GM23338 (cell line): ENCODE measurements around the gene SIAH1. TPM values are rescaled to one million over a fixed set of nuclear protein-coding genes. Genes with fewer than 3 reads are reported as not detected.

Source experiments
- ATAC-seq: fragments of 200-7000 bp; cut with Tn5 transposase; 3 replicates; pipeline ENCODE4 v1.9.1; 2020
- DNase-seq: peaks from one replicate; pipeline ENCODE4 v3.0.0-alpha.2; 2015; ENCODE audit warnings: low spot score
- H2AFZ ChIP-seq: fragments of 200-600 bp; sonication (generic); 2 replicates; pipeline ENCODE4 v1.8.0; 2016; ENCODE audit warnings: antibody characterized with exemption, mild to moderate bottlenecking, moderate library complexity
- H3F3A ChIP-seq: fragments of 200-600 bp; sonication (generic); replicated peaks from 2 replicates; pipeline ENCODE4 v1.8.0; 2017; ENCODE audit warnings: antibody characterized with exemption, mixed run types, low read depth
- H3K27ac ChIP-seq: fragments of 200-600 bp; sonication (generic); 2 replicates; pipeline ENCODE4 v1.6.1; 2016; ENCODE audit warnings: low read depth
- H3K27me3 ChIP-seq: fragments of 200-600 bp; sonication (generic); 2 replicates; pipeline ENCODE4 v1.8.0; 2016; ENCODE audit warnings: mild to moderate bottlenecking, mixed run types, moderate library complexity; ENCODE audit not compliant: insufficient read depth
- H3K36me3 ChIP-seq: fragments of 200-600 bp; sonication (generic); 2 replicates; pipeline ENCODE4 v1.8.0; 2016; ENCODE audit warnings: mild to moderate bottlenecking; ENCODE audit not compliant: insufficient read depth
- H3K4me1 ChIP-seq: fragments of 200-600 bp; sonication (generic); 2 replicates; pipeline ENCODE4 v1.8.0; 2016; ENCODE audit warnings: mild to moderate bottlenecking, moderate library complexity; ENCODE audit not compliant: insufficient read depth
- H3K4me2 ChIP-seq: fragments of 200-600 bp; sonication (generic); 2 replicates; pipeline ENCODE4 v1.7.1; 2017; ENCODE audit warnings: mixed run types
- H3K4me3 ChIP-seq: fragments of 200-600 bp; sonication (generic); 2 replicates; pipeline ENCODE4 v1.6.1; 2016; ENCODE audit warnings: mixed run types
- H3K79me2 ChIP-seq: fragments of 200-600 bp; sonication (generic); replicated peaks from 2 replicates; pipeline ENCODE4 v1.8.0; 2017; ENCODE audit warnings: mild to moderate bottlenecking; ENCODE audit not compliant: insufficient read depth
- H3K9me2 ChIP-seq: fragments of 200-600 bp; sonication (generic); 2 replicates; pipeline ENCODE4 v1.8.0; 2017; ENCODE audit not compliant: insufficient read depth
- H4K20me1 ChIP-seq: fragments of 200-600 bp; sonication (generic); replicated peaks from 2 replicates; pipeline ENCODE4 v1.8.0; 2017; ENCODE audit warnings: mild to moderate bottlenecking; ENCODE audit not compliant: insufficient read depth
- H3K27ac Mint-ChIP-seq: 2 replicates; pipeline ENCODE4 v1.8.0; 2020; ENCODE audit warnings: inconsistent platforms, mild to moderate bottlenecking, moderate library complexity, mixed read lengths
- H3K27me3 Mint-ChIP-seq: 3 replicates; pipeline ENCODE4 v1.8.0; 2022; ENCODE audit warnings: low read depth, mild to moderate bottlenecking, moderate library complexity, mixed read lengths, inconsistent platforms; ENCODE audit not compliant: insufficient read depth, poor library complexity
- H3K36me3 Mint-ChIP-seq: 3 replicates; pipeline ENCODE4 v1.8.0; 2021; ENCODE audit warnings: low read depth, mild to moderate bottlenecking, inconsistent platforms, moderate library complexity, mixed read lengths
- H3K4me1 Mint-ChIP-seq: 3 replicates; pipeline ENCODE4 v1.8.0; 2020; ENCODE audit warnings: mild to moderate bottlenecking, inconsistent platforms, mixed read lengths
- H3K4me3 Mint-ChIP-seq: 3 replicates; pipeline ENCODE4 v1.8.0; 2021; ENCODE audit warnings: moderate library complexity, mild to moderate bottlenecking, inconsistent platforms, mixed read lengths
- H3K9me3 Mint-ChIP-seq: 3 replicates; pipeline ENCODE4 v1.8.0; 2020; ENCODE audit warnings: moderate library complexity, mild to moderate bottlenecking, inconsistent platforms, mixed read lengths
- EZH2 ChIP-seq: fragments of 200-600 bp; sonication (generic); IDR thresholded peaks from one replicate; pipeline ENCODE4 v1.8.0; 2017; ENCODE audit warnings: antibody characterized with exemption, mild to moderate bottlenecking, low read depth; ENCODE audit not compliant: unreplicated experiment
- EZH2phosphoT487 ChIP-seq: fragments of 200-600 bp; sonication (generic); IDR thresholded peaks from one replicate; pipeline ENCODE4 v1.8.1; 2018; ENCODE audit warnings: antibody characterized with exemption; ENCODE audit not compliant: unreplicated experiment
- JUNB ChIP-seq: IDR thresholded peaks from one replicate; pipeline ENCODE4 v1.6.1; 2016; ENCODE audit warnings: antibody characterized with exemption; ENCODE audit not compliant: unreplicated experiment
- POLR2AphosphoS5 ChIP-seq: IDR thresholded peaks from 2 replicates; pipeline ENCODE4 v1.6.1; 2016; ENCODE audit warnings: antibody characterized with exemption, low read depth
- STAT1 ChIP-seq: IDR thresholded peaks from one replicate; pipeline ENCODE4 v1.6.1; 2016; ENCODE audit warnings: antibody characterized with exemption; ENCODE audit not compliant: unreplicated experiment
- ZNF114 ChIP-seq: fragments of 250-450 bp; sonication (Bioruptor Pico); IDR thresholded peaks from 2 replicates; pipeline ENCODE4 v1.5.0; 2020; ENCODE audit warnings: mild to moderate bottlenecking, moderate library complexity
- ZNF331 ChIP-seq: fragments of 250-450 bp; sonication (Bioruptor Pico); IDR thresholded peaks from 2 replicates; pipeline ENCODE4 v1.5.0; 2020; ENCODE audit warnings: low read depth, mild to moderate bottlenecking, moderate library complexity
- polyA plus RNA-seq: library from polyadenylated mRNA; unstranded; fragments of >200 nt; fragmentation: Nextera tagmentation; extraction: Ambion mirVana; gene quantifications from 2 replicates; pipeline ENCODE4 v1.2.1, GENCODE V29; 2016
- total RNA-seq: library from RNA; depleted of rRNA; stranded (reverse); fragments of >200 nt; shearing (Covaris generic); gene quantifications from 2 replicates; pipeline ENCODE4 v1.2.3, GENCODE V29; 2014
- TF ChIP-seq, protein P1 (sequence below): fragments of 250-450 bp; sonication (Bioruptor Pico); IDR thresholded peaks from 2 replicates; pipeline ENCODE4 v1.5.0; 2020; ENCODE audit warnings: mild to moderate bottlenecking, moderate library complexity

SIAH1 gene
- total and polyA plus RNA-seq, 2 experiments from 2014 or later = 42.0 to 52.7 TPM

DNA sequence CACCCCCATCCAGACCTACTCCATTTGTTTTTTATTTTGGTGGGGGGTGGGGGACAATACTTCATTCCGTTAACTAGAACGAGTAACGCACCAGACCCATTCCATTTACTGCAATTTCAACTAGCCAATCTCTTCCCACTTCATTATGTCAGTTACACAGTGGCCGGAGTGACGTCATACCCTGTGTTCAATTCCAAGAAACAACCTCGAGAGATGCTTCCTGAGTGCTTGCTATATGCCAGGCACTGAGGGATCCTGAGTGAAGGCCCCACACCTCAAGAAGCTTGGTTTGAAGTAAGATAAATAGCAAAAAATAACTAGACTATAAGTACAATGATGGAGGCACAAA lies 9.1 kb upstream of the SIAH1 start (continued):
- TF ChIP-seq, protein P1, sequence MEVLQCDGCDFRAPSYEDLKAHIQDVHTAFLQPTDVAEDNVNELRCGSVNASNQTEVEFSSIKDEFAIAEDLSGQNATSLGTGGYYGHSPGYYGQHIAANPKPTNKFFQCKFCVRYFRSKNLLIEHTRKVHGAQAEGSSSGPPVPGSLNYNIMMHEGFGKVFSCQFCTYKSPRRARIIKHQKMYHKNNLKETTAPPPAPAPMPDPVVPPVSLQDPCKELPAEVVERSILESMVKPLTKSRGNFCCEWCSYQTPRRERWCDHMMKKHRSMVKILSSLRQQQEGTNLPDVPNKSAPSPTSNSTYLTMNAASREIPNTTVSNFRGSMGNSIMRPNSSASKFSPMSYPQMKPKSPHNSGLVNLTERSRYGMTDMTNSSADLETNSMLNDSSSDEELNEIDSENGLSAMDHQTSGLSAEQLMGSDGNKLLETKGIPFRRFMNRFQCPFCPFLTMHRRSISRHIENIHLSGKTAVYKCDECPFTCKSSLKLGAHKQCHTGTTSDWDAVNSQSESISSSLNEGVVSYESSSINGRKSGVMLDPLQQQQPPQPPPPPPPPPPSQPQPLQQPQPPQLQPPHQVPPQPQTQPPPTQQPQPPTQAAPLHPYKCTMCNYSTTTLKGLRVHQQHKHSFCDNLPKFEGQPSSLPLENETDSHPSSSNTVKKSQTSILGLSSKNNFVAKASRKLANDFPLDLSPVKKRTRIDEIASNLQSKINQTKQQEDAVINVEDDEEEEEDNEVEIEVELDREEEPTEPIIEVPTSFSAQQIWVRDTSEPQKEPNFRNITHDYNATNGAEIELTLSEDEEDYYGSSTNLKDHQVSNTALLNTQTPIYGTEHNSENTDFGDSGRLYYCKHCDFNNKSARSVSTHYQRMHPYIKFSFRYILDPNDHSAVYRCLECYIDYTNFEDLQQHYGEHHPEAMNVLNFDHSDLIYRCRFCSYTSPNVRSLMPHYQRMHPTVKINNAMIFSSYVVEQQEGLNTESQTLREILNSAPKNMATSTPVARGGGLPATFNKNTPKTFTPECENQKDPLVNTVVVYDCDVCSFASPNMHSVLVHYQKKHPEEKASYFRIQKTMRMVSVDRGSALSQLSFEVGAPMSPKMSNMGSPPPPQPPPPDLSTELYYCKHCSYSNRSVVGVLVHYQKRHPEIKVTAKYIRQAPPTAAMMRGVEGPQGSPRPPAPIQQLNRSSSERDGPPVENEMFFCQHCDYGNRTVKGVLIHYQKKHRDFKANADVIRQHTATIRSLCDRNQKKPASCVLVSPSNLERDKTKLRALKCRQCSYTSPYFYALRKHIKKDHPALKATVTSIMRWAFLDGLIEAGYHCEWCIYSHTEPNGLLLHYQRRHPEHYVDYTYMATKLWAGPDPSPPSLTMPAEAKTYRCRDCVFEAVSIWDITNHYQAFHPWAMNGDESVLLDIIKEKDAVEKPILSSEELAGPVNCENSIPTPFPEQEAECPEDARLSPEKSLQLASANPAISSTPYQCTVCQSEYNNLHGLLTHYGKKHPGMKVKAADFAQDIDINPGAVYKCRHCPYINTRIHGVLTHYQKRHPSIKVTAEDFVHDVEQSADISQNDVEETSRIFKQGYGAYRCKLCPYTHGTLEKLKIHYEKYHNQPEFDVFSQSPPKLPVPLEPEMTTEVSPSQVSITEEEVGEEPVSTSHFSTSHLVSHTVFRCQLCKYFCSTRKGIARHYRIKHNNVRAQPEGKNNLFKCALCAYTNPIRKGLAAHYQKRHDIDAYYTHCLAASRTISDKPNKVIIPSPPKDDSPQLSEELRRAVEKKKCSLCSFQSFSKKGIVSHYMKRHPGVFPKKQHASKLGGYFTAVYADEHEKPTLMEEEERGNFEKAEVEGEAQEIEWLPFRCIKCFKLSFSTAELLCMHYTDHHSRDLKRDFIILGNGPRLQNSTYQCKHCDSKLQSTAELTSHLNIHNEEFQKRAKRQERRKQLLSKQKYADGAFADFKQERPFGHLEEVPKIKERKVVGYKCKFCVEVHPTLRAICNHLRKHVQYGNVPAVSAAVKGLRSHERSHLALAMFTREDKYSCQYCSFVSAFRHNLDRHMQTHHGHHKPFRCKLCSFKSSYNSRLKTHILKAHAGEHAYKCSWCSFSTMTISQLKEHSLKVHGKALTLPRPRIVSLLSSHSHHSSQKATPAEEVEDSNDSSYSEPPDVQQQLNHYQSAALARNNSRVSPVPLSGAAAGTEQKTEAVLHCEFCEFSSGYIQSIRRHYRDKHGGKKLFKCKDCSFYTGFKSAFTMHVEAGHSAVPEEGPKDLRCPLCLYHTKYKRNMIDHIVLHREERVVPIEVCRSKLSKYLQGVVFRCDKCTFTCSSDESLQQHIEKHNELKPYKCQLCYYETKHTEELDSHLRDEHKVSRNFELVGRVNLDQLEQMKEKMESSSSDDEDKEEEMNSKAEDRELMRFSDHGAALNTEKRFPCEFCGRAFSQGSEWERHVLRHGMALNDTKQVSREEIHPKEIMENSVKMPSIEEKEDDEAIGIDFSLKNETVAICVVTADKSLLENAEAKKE (CRISPR knock-in tag) = no peak
- TF ChIP-seq EZH2 (no peak), EZH2phosphoT487 (no peak), ZNF331 (CRISPR knock-in tag) (no peak), JUNB (no peak), STAT1 (no peak), POLR2AphosphoS5 (no peak), ZNF114 (CRISPR knock-in tag) (no peak)

DNA sequence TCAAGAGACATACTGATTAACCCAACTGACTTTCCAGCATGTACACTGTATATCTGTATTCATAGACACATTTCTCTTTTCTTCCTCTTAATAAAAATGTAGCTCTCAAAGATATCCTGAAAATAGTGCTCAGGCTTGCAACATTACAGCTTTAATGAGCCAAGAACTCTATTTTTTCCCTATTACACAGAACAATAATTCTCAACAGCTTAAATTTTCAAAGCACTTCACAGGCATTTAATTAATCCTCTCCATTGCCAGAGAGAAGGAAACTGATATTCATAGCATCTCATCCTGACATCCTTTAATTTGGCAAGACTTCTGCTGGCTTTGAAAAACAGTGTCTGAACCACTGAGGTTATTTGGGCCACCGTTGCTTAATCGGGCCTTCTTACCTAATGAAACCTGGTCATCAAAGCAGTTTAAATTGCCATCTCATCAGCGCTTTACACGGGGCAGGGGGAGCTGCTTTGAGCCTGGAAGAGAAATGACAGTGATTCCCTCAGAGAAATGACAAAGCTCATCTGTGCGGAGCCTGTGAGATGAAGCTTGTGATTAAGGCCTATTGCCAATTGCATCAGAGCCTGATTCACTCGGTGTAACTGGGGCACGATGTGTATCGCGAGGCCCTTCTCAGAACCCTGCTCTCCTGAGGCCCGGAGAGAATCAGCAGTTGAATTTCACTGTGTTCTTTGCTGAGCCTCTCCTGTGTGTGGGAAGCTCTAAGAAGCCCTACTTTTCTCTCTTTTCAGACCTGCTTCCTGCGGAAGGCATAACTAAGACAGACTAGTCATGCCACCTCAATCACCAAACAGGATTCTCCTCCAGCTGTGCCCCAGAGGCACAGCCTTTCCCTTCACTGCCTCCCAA lies 8.5 kb upstream of the SIAH1 start:
- no peak for TF ChIP-seq ZNF114 (CRISPR knock-in tag)
- TF ChIP-seq POLR2AphosphoS5 = no peak
- Mint-ChIP-seq H3K9me3 (no peaks in the 10 kb centered on the region; the same call in 2 of the 3 replicates), H3K36me3 (no peaks in the 10 kb centered on the region), H3K4me3 (no peak overlapping the region), H3K27ac (peak overlapping the region; percentile 11; the same call in 1 of the 2 replicates), H3K4me1 (peaks cover 4% of the 10 kb centered on the region), H3K27me3 (peaks cover 4% of the 10 kb centered on the region)
- Histone ChIP-seq H3K27me3 (no peaks in the 10 kb centered on the region), H4K20me1 (no peaks in the 10 kb centered on the region), H2AFZ (peak overlapping the region; percentile 91), H3K27ac (no peak overlapping the region), H3K36me3 (no peaks in the 10 kb centered on the region), H3K4me1 (no peaks in the 10 kb centered on the region), H3K79me2 (no peaks in the 10 kb centered on the region), H3F3A (no peaks in the 10 kb centered on the region), H3K9me2 (no peaks in the 10 kb centered on the region), H3K4me3 (no peak overlapping the region), H3K4me2 (no peak overlapping the region)
- DNase-seq (no peak), ATAC-seq (no peak; the same call in 2 of the 3 replicates)
